CD1c-positive myeloid dendritic cell (primary cell): Measurements from ENCODE around the gene MAGI2.
"Not testable (repeated sequence)": the region's sequence is repeated elsewhere in the genome, so short reads cannot be mapped to it uniquely, and the experiment has no call there.

ENCODE experiments used
- DNase-seq: peaks from one replicate; pipeline ENCODE4 v3.0.0-alpha.2; 2016; ENCODE audit errors: extremely low spot score

MAGI2 gene

DNA sequence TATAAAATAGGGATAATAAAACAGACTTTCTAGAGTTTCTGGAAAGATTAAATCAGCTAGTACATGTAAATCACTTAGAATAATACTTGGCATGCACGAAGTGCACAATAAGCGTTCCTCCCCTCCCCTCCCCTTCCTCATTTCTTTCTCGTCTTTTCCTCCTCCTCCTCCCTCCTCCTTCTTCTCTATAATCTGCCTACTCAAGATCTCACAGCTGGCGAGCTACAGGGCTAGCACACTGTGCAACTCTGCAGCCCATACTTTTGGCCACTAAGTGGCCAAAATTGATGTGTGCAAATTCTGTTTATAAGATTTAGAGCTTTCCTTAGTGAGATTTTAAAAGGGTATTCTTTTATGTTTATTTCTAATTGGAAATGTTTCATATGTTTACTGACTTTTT is 1089.6 kb downstream of the MAGI2 start:
- no peak for DNase-seq

- no peak for DNase-seq
Measured at GRCh38 chr7:78359836-78360235, 1093.6 kb downstream of the MAGI2 start.

- no peak for DNase-seq
Measured at GRCh38 chr7:78357709-78358108, 1095.8 kb downstream of the MAGI2 start.

DNA sequence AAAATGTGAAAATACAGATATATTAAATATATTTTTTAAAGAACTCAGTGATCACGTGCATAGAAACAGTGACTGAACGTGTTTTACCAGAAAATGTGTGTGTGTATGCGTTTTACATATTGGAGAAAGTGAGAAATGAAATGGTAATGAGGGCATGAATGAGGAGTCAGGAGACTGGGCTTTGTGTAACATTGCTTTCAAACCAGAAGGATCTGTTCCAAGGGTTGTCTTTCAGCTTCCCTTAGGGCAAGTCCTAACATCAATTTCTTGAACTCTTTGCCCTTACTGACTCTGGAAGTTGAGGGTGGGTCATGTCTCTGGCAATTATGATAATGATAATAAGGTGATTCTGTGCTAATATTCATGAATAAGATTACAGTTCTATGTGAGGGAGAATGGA is 1097.6 kb downstream of the MAGI2 start:
- no peak for DNase-seq

DNA sequence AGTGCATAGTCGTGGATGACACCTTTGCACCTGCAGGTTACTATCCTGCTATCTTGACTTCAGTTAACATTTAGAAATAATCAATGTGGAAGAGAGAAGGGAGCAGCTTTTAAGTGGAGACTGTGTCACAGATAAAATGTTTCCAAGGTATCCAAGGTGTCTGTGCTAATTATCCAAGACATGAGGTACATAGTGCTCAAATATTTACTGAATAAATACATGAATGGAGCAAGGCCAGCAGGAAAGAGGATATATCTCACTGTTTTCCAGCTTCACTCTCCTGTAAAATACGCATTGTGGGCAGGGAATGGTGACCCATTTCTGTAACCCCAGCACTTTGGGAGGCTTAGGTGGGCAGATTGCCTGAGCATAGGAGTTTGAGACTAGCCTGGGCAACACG is 1102.5 kb downstream of the MAGI2 start:
- DNase-seq: no peak

- no peak for DNase-seq
Measured at GRCh38 chr7:78350391-78350790, 1103.1 kb downstream of the MAGI2 start.

DNA sequence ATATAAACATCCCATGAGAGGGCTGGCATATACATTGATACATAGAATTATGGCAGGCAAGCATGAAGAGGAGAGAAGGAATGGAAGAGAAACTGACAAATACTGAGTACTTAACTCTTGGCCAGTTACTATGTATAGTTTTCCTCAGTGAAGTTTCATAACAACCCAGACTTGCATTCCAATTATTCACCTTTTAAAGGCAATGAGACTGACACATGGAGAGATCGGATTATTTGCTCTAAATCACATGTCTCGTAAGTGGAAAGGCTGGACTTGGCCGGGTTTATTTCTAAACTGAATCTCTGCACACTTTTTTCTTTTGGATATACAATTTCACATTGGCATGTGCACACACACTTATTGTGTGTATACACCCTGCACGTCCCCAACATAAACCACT is 1106.6 kb downstream of the MAGI2 start:
- no peak for DNase-seq

DNA sequence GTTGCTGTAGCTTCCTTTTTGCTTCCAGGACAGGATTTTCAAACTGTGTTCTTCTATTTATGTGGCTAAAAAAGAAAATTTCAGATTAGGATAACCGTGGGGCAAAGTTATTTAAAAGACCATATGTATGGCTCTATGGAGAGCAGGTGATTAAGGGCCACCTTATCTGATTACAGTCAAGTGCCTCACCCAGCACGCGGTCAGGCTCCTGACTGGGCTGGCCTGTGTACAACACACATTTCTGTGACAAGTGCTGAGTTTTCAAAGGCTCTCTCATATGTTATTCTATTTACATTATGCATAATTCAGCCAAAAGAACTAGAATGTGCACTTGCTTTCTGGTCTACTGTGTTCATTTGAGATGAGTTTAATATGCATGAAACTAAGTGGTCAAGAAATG is 1107.5 kb downstream of the MAGI2 start:
- DNase-seq: no peak

- DNase-seq: no peak
Measured at GRCh38 chr7:78345293-78345911, 1108.1 kb downstream of the MAGI2 start.

GRCh38 chr7:78334426-78334825 is 1119.0 kb downstream of the MAGI2 start:
- no peak for DNase-seq

DNA sequence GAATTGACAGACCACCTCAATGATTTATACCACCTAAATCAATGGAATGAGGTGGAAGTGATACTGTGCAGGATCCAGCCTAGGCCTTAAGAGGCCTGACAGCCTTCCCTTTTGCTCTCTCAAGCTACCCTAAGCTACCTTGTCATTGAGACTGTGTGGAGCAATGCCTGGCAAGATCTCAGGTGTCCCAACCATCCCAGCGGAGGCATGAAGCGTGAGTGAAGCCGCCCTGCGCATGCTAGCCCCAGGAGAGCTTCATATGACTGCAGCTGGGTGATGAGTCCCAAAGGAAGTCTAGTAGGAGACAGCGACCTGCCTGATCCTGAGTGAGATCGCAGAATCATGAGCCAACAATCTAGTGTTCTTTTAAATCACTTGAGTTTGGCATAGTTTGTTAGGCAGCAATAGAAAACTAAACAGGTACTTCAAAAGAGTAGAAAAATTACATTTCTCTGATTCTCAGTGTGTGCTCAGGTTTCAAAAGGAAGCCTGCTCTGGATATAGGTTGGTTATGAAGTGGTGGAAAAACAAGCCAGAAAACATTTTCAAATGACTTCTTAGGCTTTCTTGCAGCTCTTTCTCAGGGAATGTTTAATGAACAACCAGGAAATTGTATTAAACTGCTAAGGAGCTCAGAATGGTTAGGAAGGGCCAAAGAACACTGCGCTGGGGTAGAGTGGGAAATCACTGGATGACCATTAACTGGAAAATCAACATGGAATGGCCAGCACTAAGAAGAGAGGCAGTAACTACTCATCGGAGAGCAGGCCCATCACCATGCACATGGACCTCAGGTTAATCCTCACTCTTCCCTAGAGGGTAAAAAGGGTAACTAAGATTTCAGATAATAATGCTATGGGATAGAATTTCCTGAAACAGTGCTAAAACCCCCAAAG is 1119.7 kb downstream of the MAGI2 start:
- no peak for DNase-seq

DNA sequence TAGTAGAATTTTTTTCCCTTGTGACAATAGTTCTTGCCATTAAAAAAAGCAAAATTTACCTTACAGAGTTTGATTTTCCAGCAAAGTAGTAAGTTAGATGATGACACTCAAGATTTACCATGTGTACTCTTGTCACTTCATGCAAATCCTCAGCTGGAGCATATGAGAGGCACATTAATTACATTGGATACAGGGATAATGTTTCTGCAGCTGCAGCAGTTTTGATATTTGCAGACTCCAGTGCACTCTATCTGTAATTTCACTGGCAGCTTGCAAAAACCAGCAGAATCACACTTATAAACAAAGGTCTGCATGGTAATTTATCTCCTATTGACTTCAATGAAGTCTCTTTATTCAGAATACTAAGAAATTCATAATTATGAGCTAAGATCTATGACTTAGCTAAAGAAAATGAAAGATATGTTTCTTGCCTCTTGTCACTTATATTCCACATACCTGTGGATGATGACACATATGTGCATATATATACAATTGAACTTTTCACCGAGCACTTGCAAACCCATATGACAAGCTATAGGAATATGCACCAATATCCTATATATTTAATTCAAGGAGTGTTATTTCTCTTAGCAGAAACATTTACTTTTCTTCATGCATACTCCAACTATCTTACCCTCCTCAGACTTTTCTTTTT is 1124.3 kb downstream of the MAGI2 start:
- no peak for DNase-seq

GRCh38 chr7:78327718-78328117 is 1125.7 kb downstream of the MAGI2 start:
- no peak for DNase-seq

- no peak for DNase-seq
Measured at GRCh38 chr7:78326876-78327275, 1126.6 kb downstream of the MAGI2 start.

- DNase-seq: no peak
Measured at GRCh38 chr7:78326189-78326588, 1127.3 kb downstream of the MAGI2 start.

GRCh38 chr7:78323118-78323517 is 1130.3 kb downstream of the MAGI2 start:
- DNase-seq: no peak

DNA sequence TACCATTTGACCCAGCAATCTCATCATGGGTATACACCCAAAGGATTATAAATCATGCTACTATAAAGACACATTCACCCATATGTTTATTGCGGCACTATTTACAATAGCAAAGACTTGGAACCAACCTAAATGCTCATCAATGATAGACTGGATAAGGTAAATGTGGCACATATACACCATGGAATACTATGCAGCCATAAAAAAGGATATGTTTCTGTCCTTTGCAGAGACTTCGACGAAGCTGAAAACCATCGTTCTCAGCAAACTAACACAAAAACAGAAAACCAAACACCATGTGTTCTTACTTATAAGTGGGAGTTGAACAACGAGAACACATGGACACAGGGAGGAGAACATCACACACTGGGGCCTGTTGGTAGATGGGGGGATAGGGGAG is 1131.2 kb downstream of the MAGI2 start:
- DNase-seq: not testable (repeated sequence)

- DNase-seq: no peak
Measured at GRCh38 chr7:78317371-78317770, 1136.1 kb downstream of the MAGI2 start.

GRCh38 chr7:78316110-78316509 is 1137.4 kb downstream of the MAGI2 start:
- no peak for DNase-seq

- no peak for DNase-seq
Measured at GRCh38 chr7:78315119-78315518, 1138.3 kb downstream of the MAGI2 start.

DNA sequence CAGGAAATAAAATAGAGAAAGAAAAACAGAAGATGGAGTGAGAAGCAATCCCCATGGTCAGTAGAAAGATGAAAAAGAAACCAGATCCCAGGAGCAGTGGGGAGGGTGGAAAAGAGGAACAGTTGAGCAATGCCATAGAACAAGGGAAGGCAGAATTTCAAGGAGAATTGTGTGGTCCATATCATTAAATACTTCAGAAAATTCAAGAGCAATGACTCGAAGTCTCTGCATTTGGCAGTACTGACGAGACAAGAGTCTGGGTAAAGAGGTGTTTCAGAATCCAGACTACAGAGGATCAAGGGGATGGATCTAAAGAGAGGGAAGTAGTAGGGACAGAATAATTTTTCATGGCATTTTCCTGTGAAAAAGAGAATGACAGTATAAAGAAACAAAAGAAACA is 1142.3 kb downstream of the MAGI2 start:
- DNase-seq: no peak

- no peak for DNase-seq
Measured at GRCh38 chr7:78307892-78308291, 1145.6 kb downstream of the MAGI2 start.

GRCh38 chr7:78306634-78307033 is 1146.8 kb downstream of the MAGI2 start:
- no peak for DNase-seq
